GM18951 (cell line): Measurements from ENCODE around the gene PLPP7.
"Not testable (repeated sequence)": the region's sequence is repeated elsewhere in the genome, so short reads cannot be mapped to it uniquely, and the experiment has no call there.

Source experiments
- POLR2A ChIP-seq: IDR thresholded peaks from 4 replicates; pipeline ENCODE4 v1.6.1; 2011; ENCODE audit warnings: mild to moderate bottlenecking; ENCODE audit not compliant: insufficient read length, insufficient read depth; ENCODE audit errors: extremely low read depth
- in situ Hi-C: fragments of 300-500 bp; cut with MboI; formaldehyde crosslinking; loops from one replicate; pipeline ENCODE4 v1.12.0; 2022; ENCODE audit warnings: low sequenced_read_pairs, mixed read lengths, inconsistent platforms; ENCODE audit not compliant: unreplicated experiment

PLPP7 gene

DNA sequence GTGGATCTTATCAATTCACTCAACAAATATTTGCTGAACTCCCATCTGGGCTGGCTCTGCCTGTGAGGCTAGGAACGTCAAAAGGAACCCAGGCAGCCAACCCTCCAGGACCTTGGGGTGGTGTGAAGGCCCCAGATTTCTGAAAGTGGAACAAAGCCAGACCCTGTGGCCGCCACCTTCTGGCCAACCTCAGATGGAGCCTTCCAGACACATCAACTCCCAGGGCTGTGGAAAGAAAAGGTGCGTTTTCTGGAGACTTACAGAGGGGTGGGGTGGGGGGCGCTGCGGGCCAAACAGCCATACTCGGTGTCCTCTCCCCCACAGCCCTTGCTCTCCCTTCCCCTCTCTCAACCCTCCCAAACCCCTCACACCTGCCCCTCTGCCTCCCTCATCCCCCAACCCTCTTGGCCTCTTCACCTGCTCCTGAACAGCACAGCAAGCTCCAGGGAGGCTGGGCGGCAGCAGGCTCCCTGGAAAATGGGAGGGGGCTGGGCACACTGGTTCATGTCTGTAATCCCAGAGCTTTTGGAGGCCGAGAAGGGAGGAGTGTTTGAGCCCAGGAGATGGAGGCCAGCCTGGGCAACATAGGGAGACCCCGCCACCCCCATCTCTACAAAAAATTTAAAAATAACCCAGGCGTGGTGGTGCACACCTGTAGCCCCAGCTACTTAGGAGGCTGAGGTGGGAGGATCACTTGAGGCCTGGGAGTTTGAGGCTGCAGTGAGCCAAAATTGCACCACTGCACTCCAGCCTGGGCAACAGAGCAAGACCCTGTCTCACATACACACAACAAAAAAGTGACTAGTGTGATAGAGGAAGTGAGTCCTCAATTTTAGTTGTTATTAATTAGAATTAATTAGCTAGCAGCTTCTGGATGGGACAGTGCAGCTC, 59.4 kb downstream of the PLPP7 start:
- in situ Hi-C loops = loop anchor here (10.0 kb wide), 1 partner anchor 396 kb away; the partner anchor contains the start of gene RAPGEF1
- no peak for TF ChIP-seq POLR2A

DNA sequence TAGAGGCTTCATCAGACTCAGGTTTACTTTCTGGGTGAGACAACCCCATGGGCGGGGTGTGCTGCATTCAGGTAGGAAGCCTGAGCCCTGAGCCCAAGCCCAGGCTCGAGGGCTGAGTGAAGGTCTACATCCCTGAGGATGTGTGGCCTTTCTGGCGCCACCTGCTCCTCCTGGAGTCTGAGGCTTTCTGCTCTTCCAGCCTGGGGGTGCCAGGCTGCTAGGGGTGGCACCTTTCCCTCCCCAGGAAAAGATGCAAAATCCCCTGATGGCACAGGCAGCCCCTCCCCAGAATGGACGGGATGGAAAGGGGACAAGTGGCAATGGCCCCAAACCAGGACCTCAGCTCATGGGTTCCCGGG, 60.0 kb downstream of the PLPP7 start:
- in situ Hi-C loops = loop anchor here (10.0 kb wide), 1 partner anchor 395 kb away; the partner anchor contains the start of gene RAPGEF1
- TF ChIP-seq POLR2A = no peak

DNA sequence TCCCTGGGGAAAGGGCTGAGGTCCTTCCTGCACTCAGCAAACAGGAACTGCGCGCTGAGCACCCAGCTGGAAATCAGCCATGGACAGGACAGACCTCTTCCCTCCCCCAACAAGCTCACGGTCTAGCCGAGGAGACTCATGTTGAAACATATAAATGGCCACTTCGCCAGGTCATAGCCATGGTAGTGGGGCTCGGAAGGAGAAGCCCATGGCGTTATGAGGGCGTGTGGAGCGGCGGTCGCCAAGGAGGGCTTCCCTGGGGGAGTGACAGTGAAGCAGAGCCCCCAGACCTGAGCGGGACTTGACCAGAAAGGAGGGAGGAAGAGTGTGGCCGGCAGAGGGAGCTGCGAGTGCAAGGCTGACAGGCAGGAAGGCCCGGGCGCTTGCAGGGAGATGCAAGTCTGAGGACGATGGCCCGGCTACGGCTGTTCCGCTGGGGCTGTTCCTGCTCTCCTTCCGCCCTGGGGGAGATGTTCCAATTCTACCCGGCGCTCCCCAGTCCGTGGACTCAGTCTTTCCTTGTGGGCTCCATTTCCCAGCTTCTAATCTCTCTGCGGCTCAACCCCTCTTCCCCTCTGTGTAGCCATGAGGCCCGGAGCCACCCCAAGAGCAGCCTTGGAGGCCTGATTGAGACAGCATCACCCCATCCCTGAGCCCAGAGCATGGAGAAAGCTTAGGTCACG, 60.5 kb downstream of the PLPP7 start:
- no peak for TF ChIP-seq POLR2A
- in situ Hi-C loops = loop anchor here (10.0 kb wide), 1 partner anchor 395 kb away; the partner anchor contains the start of gene RAPGEF1

DNA sequence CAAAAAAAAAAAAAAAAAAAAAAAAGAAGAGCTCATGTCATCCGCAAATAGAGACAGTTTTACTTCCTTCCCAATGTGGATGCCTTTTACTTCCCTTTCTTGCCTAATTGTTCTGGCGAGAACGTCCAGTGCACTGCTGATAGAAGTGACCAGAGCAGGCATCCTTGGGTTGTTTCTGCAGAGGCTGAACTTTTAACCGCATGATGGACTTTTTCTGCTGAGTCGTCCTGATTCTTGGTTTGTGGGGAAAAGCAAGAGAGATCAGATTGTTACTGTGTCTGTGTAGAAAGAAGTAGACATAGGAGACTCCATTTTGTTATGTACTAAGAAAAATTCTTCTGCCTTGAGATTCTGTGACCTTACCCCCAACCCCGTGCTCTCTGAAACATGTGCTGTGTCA, 67.0 kb downstream of the PLPP7 start:
- in situ Hi-C loops = not testable (repeated sequence)

DNA sequence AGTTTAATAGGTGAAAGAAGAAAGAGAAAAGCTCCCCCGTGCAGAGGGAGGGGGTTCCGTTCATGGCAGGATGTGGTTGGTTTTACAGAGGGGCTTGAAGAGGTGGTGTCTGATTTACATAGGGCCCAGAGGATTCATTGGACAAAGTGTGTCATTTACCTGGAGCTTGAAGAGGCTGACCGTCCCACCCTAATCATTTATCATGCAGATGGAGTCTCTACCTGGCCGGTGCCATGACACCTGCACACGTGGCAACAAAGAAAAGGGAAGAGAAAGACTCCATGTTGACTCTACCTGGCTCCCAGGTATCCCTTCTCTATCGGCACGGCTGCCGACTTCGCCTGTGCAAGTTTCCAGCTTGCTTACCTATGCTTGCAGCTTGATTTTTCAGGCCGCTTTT, 69.0 kb downstream of the PLPP7 start:
- in situ Hi-C loops = no loop called here
- no peak for TF ChIP-seq POLR2A
